ENCODE results near the gene RPGRIP1L. TPM values are rescaled to one million over a fixed set of nuclear protein-coding genes. Genes with fewer than 3 reads are reported as not detected.

Gene RPGRIP1L
- total and polyA plus RNA-seq, 9 of the 15 experiments (the other 6 are each of a cell fraction or from before 2014, with no cell fraction given): 3.2 to 7.7 (median 5.8) TPM

DNA sequence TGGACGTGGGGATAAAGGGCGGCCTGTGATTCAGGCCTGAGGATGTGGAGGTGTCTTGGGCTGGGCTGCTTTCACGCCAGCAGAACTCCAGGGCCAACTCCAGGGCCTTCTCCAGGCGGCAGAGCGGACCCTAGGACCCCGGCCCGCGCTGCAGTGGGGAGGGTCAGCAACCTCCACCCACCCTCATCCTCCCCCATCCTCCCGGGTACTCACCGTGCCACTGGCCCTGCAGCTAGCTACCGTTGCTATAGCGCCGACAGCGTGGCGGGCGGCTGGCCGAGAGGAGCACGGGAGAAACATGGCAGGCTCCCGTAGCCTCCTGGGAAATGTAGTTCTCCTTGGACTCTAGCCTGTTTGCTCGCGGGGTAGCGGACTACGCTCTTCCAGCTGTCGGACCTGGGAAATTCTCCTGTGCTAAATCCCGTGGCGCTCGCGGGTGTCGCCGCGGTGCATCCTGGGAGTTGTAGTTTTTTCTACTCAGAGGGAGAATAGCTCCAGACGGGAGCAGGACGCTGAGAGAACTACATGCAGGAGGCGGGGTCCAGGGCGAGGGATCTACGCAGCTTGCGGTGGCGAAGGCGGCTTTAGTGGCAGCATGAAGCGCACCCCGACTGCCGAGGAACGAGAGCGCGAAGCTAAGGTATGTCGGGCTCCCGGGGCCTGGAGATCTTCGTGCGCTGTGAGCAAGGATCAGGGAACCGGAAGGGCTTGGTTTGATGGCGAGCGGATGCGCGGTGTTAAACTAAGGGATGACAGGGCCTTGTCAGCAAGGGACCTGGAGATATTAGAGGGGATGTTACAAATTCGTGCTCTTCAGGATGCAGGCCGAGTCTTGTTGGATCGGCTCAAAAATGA, at the start of gene RPGRIP1L, which contains the start of gene FTO (continued):
- TF ChIP-seq ZNF197 (CRISPR knock-in tag; IDR thresholded peaks at IDR 0.05; ENCODE audit: low read depth) (peak; percentile 91; the same call in 1 of the 2 replicates), XRCC5 (IDR thresholded peaks at IDR 0.05; ENCODE audit: low read depth, low read length) (0 out of 2 replicates have a peak, but pooled peaks have one; percentile 44), MCM5 (IDR thresholded peaks at IDR 0.05; ENCODE audit: low read depth) (no peak), GTF2E2 (tag; IDR thresholded peaks at IDR 0.05) (no peak), STAG1 (CRISPR knock-in tag; IDR thresholded peaks at IDR 0.05; ENCODE audit: borderline replicate concordance) (no peak), CBX8 (IDR thresholded peaks at IDR 0.05; ENCODE audit: borderline replicate concordance, extremely low read depth, low read depth, low read length, poor library complexity, severe bottlenecking) (no peak), ETV5 (CRISPR knock-in tag; IDR thresholded peaks at IDR 0.05; ENCODE audit: low read depth) (peak; percentile 73), ELF1 (tag; IDR thresholded peaks at IDR 0.05) (no peak), TFE3 (CRISPR knock-in tag; IDR thresholded peaks at IDR 0.05) (no peak), MAFF (IDR thresholded peaks at IDR 0.05; ENCODE audit: low read length) (no peak), ATF4 (CRISPR knock-in tag; IDR thresholded peaks at IDR 0.05) (no peak), HNRNPUL1 (IDR thresholded peaks at IDR 0.05; ENCODE audit: low read length) (no peak), ZNF75A (CRISPR knock-in tag; IDR thresholded peaks at IDR 0.05) (no peak), ZNF143 (CRISPR knock-in tag; IDR thresholded peaks at IDR 0.05) (peak; percentile 99), BRF1 (IDR thresholded peaks at IDR 0.05; ENCODE audit: borderline replicate concordance, extremely low read depth, insufficient read length) (no peak)
- TF ChIP-seq, protein P1, sequence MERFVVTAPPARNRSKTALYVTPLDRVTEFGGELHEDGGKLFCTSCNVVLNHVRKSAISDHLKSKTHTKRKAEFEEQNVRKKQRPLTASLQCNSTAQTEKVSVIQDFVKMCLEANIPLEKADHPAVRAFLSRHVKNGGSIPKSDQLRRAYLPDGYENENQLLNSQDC (CRISPR knock-in tag; IDR thresholded peaks at IDR 0.05): no peak
- TF ChIP-seq, protein P2, sequence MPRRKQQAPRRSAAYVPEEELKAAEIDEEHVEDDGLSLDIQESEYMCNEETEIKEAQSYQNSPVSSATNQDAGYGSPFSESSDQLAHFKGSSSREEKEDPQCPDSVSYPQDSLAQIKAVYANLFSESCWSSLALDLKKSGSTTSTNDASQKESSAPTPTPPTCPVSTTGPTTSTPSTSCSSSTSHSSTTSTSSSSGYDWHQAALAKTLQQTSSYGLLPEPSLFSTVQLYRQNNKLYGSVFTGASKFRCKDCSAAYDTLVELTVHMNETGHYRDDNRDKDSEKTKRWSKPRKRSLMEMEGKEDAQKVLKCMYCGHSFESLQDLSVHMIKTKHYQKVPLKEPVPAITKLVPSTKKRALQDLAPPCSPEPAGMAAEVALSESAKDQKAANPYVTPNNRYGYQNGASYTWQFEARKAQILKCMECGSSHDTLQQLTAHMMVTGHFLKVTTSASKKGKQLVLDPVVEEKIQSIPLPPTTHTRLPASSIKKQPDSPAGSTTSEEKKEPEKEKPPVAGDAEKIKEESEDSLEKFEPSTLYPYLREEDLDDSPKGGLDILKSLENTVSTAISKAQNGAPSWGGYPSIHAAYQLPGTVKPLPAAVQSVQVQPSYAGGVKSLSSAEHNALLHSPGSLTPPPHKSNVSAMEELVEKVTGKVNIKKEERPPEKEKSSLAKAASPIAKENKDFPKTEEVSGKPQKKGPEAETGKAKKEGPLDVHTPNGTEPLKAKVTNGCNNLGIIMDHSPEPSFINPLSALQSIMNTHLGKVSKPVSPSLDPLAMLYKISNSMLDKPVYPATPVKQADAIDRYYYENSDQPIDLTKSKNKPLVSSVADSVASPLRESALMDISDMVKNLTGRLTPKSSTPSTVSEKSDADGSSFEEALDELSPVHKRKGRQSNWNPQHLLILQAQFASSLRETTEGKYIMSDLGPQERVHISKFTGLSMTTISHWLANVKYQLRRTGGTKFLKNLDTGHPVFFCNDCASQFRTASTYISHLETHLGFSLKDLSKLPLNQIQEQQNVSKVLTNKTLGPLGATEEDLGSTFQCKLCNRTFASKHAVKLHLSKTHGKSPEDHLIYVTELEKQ (CRISPR knock-in tag; IDR thresholded peaks at IDR 0.05): no peak
- TF ChIP-seq, protein P3, sequence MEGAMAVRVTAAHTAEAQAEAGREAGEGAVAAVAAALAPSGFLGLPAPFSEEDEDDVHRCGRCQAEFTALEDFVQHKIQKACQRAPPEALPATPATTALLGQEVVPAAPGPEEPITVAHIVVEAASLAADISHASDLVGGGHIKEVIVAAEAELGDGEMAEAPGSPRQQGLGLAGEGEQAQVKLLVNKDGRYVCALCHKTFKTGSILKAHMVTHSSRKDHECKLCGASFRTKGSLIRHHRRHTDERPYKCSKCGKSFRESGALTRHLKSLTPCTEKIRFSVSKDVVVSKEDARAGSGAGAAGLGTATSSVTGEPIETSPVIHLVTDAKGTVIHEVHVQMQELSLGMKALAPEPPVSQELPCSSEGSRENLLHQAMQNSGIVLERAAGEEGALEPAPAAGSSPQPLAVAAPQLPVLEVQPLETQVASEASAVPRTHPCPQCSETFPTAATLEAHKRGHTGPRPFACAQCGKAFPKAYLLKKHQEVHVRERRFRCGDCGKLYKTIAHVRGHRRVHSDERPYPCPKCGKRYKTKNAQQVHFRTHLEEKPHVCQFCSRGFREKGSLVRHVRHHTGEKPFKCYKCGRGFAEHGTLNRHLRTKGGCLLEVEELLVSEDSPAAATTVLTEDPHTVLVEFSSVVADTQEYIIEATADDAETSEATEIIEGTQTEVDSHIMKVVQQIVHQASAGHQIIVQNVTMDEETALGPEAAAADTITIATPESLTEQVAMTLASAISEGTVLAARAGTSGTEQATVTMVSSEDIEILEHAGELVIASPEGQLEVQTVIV (CRISPR knock-in tag; IDR thresholded peaks at IDR 0.05; ENCODE audit: borderline replicate concordance): no peak
